HG03108 (cell line): Measurements from ENCODE around the gene NR2E3.
A peak's percentile ranks its signal among the peaks of the same experiment; 100 is the strongest.

ENCODE experiments used
- ATAC-seq: cut with Tn5 transposase; IDR thresholded peaks from one replicate; pipeline ENCODE4 v1.9.1; 2021; ENCODE audit warnings: moderate library complexity; ENCODE audit not compliant: unreplicated experiment

NR2E3 gene

GRCh38 chr15:71790081-71790480, 20.3 kb upstream of the NR2E3 start:
- ATAC-seq = no peak

- ATAC-seq = no peak
Observed at GRCh38 chr15:71791975-71792374, 18.4 kb upstream of the NR2E3 start.

- no peak for ATAC-seq
Observed at GRCh38 chr15:71792521-71792920, 17.8 kb upstream of the NR2E3 start.

- ATAC-seq = no peak
Observed at GRCh38 chr15:71798641-71799040, 11.7 kb upstream of the NR2E3 start.

GRCh38 chr15:71800190-71800589, 10.2 kb upstream of the NR2E3 start:
- ATAC-seq = no peak

- ATAC-seq = no peak
Observed at GRCh38 chr15:71800835-71801745, 9.3 kb upstream of the NR2E3 start.

GRCh38 chr15:71801935-71802655, 8.3 kb upstream of the NR2E3 start:
- ATAC-seq = no peak

GRCh38 chr15:71802770-71803169, 7.6 kb upstream of the NR2E3 start:
- no peak for ATAC-seq

- no peak for ATAC-seq
Observed at GRCh38 chr15:71804226-71804625, 6.1 kb upstream of the NR2E3 start.

- ATAC-seq = peak; percentile 69
Observed at GRCh38 chr15:71804695-71805470, 5.5 kb upstream of the NR2E3 start.

GRCh38 chr15:71806452-71806931, 3.9 kb upstream of the NR2E3 start:
- ATAC-seq = no peak

GRCh38 chr15:71807125-71807629, 3.2 kb upstream of the NR2E3 start:
- ATAC-seq = no peak

GRCh38 chr15:71807691-71808091, 2.7 kb upstream of the NR2E3 start:
- no peak for ATAC-seq

GRCh38 chr15:71808311-71809020, 1.9 kb upstream of the NR2E3 start:
- no peak for ATAC-seq

- no peak for ATAC-seq
Observed at GRCh38 chr15:71809346-71809745, 1.0 kb upstream of the NR2E3 start.

- ATAC-seq = no peak
Observed at GRCh38 chr15:71811036-71811736, 832 bp downstream of the NR2E3 start.

GRCh38 chr15:71811752-71812735, 1.7 kb downstream of the NR2E3 start:
- ATAC-seq = no peak

- ATAC-seq = no peak
Observed at GRCh38 chr15:71812966-71813722, 2.8 kb downstream of the NR2E3 start.
